SIG-M5 treated with dmso at 0.1 percent for 504 hours (cell line): Measurements from ENCODE around the gene RHOXF1.
"Not testable (repeated sequence)": the region's sequence is repeated elsewhere in the genome, so short reads cannot be mapped to it uniquely, and the experiment has no call there.

Experiments
- DNase-seq: peaks from one replicate; lab custom pipeline; 2025; ENCODE audit not compliant: unreplicated experiment; lab: John Stamatoyannopoulos, UW

Gene RHOXF1

GRCh38 chrX:120087289-120088017 is 28.3 kb downstream of the RHOXF1 start:
- DNase-seq, result no peak

- DNase-seq, result not testable (repeated sequence)
These were observed 30.0 kb downstream of the RHOXF1 start for GRCh38 chrX:120085553-120086185.

- not testable (repeated sequence) for DNase-seq
These were observed 38.1 kb downstream of the RHOXF1 start, which contains the start of gene RHOXF2B for GRCh38 chrX:120077590-120077989. Gene RHOXF2B, minus strand, starts transcription at chrX:120077690. Its CDS starts 138 bp downstream, at chrX:120077552.

GRCh38 chrX:120066169-120066568 is 49.5 kb downstream of the RHOXF1 start:
- DNase-seq, result not testable (repeated sequence)
